ENCODE data around the gene SRRT.

The SRRT gene

GRCh38 chr7:100836812-100837098, 38.1 kb upstream of the SRRT start:
- Histone ChIP-seq H3K27me3 (ENCODE audit: insufficient read depth, low read length, poor library complexity, severe bottlenecking) (no peaks in the 10 kb centered on the region), H3F3A (ENCODE audit: low read depth) (no peaks in the 10 kb centered on the region), H3K4me1 (ENCODE audit: insufficient read depth, low read length, poor library complexity, severe bottlenecking) (no peaks in the 10 kb centered on the region), H2AFZ (ENCODE audit: low read length) (no peak overlapping the region), H3K36me3 (ENCODE audit: insufficient read depth, low read length) (no peaks in the 10 kb centered on the region), H4K20me1 (ENCODE audit: insufficient read depth, low read length, poor library complexity, severe bottlenecking) (no peaks in the 10 kb centered on the region), H3K9ac (ENCODE audit: low read depth, low read length, poor library complexity, severe bottlenecking) (no peak overlapping the region), H3K9me3 (ENCODE audit: insufficient read depth, low read depth, low read length) (no peaks in the 10 kb centered on the region), H3K4me3 (ENCODE audit: low read length, poor library complexity, severe bottlenecking) (no peak overlapping the region), H3K9me2 (replicated peaks; ENCODE audit: low read depth, low read length) (no peaks in the 10 kb centered on the region), H3K79me2 (ENCODE audit: insufficient read depth, low read length) (no peaks in the 10 kb centered on the region), H3K4me2 (ENCODE audit: low read depth, low read length, poor library complexity, severe bottlenecking) (no peak overlapping the region)
- no peak for TF ChIP-seq EZH2phosphoT487 (IDR thresholded peaks at IDR 0.05; ENCODE audit: borderline replicate concordance)
- TF ChIP-seq, protein P1, sequence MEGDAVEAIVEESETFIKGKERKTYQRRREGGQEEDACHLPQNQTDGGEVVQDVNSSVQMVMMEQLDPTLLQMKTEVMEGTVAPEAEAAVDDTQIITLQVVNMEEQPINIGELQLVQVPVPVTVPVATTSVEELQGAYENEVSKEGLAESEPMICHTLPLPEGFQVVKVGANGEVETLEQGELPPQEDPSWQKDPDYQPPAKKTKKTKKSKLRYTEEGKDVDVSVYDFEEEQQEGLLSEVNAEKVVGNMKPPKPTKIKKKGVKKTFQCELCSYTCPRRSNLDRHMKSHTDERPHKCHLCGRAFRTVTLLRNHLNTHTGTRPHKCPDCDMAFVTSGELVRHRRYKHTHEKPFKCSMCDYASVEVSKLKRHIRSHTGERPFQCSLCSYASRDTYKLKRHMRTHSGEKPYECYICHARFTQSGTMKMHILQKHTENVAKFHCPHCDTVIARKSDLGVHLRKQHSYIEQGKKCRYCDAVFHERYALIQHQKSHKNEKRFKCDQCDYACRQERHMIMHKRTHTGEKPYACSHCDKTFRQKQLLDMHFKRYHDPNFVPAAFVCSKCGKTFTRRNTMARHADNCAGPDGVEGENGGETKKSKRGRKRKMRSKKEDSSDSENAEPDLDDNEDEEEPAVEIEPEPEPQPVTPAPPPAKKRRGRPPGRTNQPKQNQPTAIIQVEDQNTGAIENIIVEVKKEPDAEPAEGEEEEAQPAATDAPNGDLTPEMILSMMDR (conservative IDR thresholded peaks at IDR 0.05; ENCODE audit: low read length): no peak

DNA sequence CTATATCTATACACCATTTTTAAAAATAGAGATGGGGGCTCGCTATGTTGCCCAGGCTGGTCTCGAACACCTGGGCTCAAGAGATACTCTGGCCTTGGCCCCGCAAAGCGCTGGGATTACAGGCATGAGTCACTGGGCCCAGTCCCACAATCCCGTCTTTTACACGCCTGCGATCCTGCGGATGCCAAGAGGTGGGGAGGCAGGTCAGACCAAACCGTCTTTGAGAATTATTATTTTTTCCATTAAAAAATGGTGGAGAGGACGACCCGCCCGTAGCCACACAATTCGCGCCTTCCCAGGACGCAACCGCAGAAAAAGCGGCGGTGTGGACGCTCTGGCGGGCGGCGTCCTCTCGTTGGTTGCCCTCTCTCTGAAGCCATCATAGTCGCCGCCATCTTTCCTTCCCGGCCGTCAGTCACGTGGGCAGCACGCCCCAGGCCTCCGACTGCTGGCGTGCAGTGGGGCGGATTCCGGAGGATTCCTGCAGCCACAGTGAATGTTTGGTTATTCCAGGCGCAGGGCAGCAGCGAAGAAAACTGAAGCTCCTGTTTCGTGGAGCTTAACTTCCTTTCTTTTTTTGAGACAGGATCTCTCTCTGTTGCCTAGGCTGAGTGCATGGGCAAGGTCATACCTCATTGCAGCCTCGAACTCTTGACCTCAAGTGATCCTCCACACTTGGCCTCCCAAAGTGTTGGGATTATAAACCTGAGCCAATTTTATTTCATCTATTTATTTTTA, 37.6 kb upstream of the SRRT start:
- no peaks in the 10 kb centered on the region for H3K36me3 ChIP-seq (ENCODE audit: insufficient read depth, low read length)
- H3K4me3 ChIP-seq (ENCODE audit: low read length, poor library complexity, severe bottlenecking): no peak overlapping the region
- no peak overlapping the region for H2AFZ ChIP-seq (ENCODE audit: low read length)
- H4K20me1 ChIP-seq (ENCODE audit: insufficient read depth, low read length, poor library complexity, severe bottlenecking): no peaks in the 10 kb centered on the region
- no peaks in the 10 kb centered on the region for H3K79me2 ChIP-seq (ENCODE audit: insufficient read depth, low read length)
- no peaks in the 10 kb centered on the region for H3K9me2 ChIP-seq (replicated peaks; ENCODE audit: low read depth, low read length)
- H3K27me3 ChIP-seq (ENCODE audit: insufficient read depth, low read length, poor library complexity, severe bottlenecking): no peaks in the 10 kb centered on the region
- TF ChIP-seq, protein P1 (conservative IDR thresholded peaks at IDR 0.05; ENCODE audit: low read length): no peak
- TF ChIP-seq EZH2phosphoT487 (IDR thresholded peaks at IDR 0.05; ENCODE audit: borderline replicate concordance): no peak
- H3K4me2 ChIP-seq (ENCODE audit: low read depth, low read length, poor library complexity, severe bottlenecking): no peak overlapping the region
- H3K9ac ChIP-seq (ENCODE audit: low read depth, low read length, poor library complexity, severe bottlenecking): no peak overlapping the region
- H3K4me1 ChIP-seq (ENCODE audit: insufficient read depth, low read length, poor library complexity, severe bottlenecking): no peaks in the 10 kb centered on the region
- H3F3A ChIP-seq (ENCODE audit: low read depth): no peaks in the 10 kb centered on the region
- H3K9me3 ChIP-seq (ENCODE audit: insufficient read depth, low read depth, low read length): no peaks in the 10 kb centered on the region

DNA sequence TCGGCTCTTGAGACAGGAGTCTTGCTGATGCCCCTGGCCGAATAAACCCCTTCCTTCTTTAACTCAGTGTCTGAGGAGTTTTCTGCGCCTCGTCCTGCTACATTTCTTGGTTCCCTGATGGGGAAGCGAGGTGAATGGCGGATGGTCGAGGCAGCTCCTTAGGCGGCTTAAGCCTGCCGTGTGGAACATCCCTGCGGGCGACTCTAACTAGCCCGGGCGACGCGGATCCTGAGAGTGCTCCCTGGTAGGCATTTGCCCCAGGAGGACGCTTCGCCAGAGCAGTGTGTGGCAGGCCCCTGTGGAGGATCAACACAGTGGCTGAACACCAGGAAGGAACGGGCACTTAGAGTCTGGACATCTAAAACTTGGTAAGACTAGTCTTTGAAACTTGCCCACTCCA, 35.5 kb upstream of the SRRT start:
- Histone ChIP-seq H3K9me2 (replicated peaks; ENCODE audit: low read depth, low read length) (no peaks in the 10 kb centered on the region), H2AFZ (ENCODE audit: low read length) (no peak overlapping the region)

More for the DNA sequence above, 35.5 kb upstream of the SRRT start:
- H3K4me2 ChIP-seq (ENCODE audit: low read depth, low read length, poor library complexity, severe bottlenecking): no peak overlapping the region
- H4K20me1 ChIP-seq (ENCODE audit: insufficient read depth, low read length, poor library complexity, severe bottlenecking): no peaks in the 10 kb centered on the region
- no peaks in the 10 kb centered on the region for H3K36me3 ChIP-seq (ENCODE audit: insufficient read depth, low read length)
- no peak for TF ChIP-seq EZH2phosphoT487 (IDR thresholded peaks at IDR 0.05; ENCODE audit: borderline replicate concordance)
- TF ChIP-seq, protein P1 (conservative IDR thresholded peaks at IDR 0.05; ENCODE audit: low read length): no peak
- H3K27me3 ChIP-seq (ENCODE audit: insufficient read depth, low read length, poor library complexity, severe bottlenecking): no peaks in the 10 kb centered on the region
- H3K4me1 ChIP-seq (ENCODE audit: insufficient read depth, low read length, poor library complexity, severe bottlenecking): no peaks in the 10 kb centered on the region
- no peaks in the 10 kb centered on the region for H3K79me2 ChIP-seq (ENCODE audit: insufficient read depth, low read length)
- no peaks in the 10 kb centered on the region for H3F3A ChIP-seq (ENCODE audit: low read depth)
- H3K9ac ChIP-seq (ENCODE audit: low read depth, low read length, poor library complexity, severe bottlenecking): no peak overlapping the region
- no peaks in the 10 kb centered on the region for H3K9me3 ChIP-seq (ENCODE audit: insufficient read depth, low read depth, low read length)
- no peak overlapping the region for H3K4me3 ChIP-seq (ENCODE audit: low read length, poor library complexity, severe bottlenecking)

All from Loucy (cell line).